Smooth muscle cell (in vitro differentiated cells): ENCODE measurements around the gene PARD3B. TPM values are rescaled to one million over a fixed set of nuclear protein-coding genes. Genes with fewer than 3 reads are reported as not detected.

ENCODE experiments used
- DNase-seq: peaks from one replicate; lab custom pipeline; 2025; ENCODE audit not compliant: unreplicated experiment; lab: John Stamatoyannopoulos, UW
- H2AFZ ChIP-seq: fragments of 200-600 bp; sonication (generic); 2 replicates; pipeline ENCODE4 v1.6.0; 2016; ENCODE audit warnings: antibody characterized with exemption, low read depth, mild to moderate bottlenecking
- H3F3A ChIP-seq: fragments of 200-600 bp; sonication (generic); 2 replicates; pipeline ENCODE4 v1.6.0; 2017; ENCODE audit warnings: antibody characterized with exemption, low read depth
- H3K27ac ChIP-seq: fragments of 200-600 bp; sonication (generic); 2 replicates; pipeline ENCODE4 v1.5.1; 2016; ENCODE audit warnings: low read depth, mild to moderate bottlenecking
- H3K27me3 ChIP-seq: fragments of 200-600 bp; sonication (generic); 2 replicates; pipeline ENCODE4 v1.6.1; 2016; ENCODE audit warnings: low read depth, mild to moderate bottlenecking
- H3K36me3 ChIP-seq: fragments of 200-600 bp; sonication (generic); 2 replicates; pipeline ENCODE4 v1.5.1; 2016; ENCODE audit warnings: low read depth
- H3K4me1 ChIP-seq: fragments of 200-600 bp; sonication (generic); 2 replicates; pipeline ENCODE4 v1.5.1; 2016; ENCODE audit warnings: low read depth
- H3K4me2 ChIP-seq: fragments of 200-600 bp; sonication (generic); 2 replicates; pipeline ENCODE4 v1.6.0; 2016; ENCODE audit warnings: mild to moderate bottlenecking
- H3K4me3 ChIP-seq: fragments of 200-600 bp; sonication (generic); 2 replicates; pipeline ENCODE4 v1.5.1; 2016; ENCODE audit warnings: mild to moderate bottlenecking
- H3K79me2 ChIP-seq: fragments of 200-600 bp; sonication (generic); 2 replicates; pipeline ENCODE4 v1.6.0; 2016; ENCODE audit warnings: low read depth, mild to moderate bottlenecking
- H3K9ac ChIP-seq: fragments of 200-600 bp; sonication (generic); 2 replicates; pipeline ENCODE4 v1.6.0; 2016; ENCODE audit warnings: low read depth
- H3K9me3 ChIP-seq: fragments of 200-600 bp; sonication (generic); replicated peaks from 2 replicates; pipeline ENCODE4 v1.5.1; 2016; ENCODE audit warnings: low read depth
- H4K20me1 ChIP-seq: fragments of 200-600 bp; sonication (generic); 2 replicates; pipeline ENCODE4 v1.6.0; 2016; ENCODE audit warnings: low read depth
- WGBS: methylation state at CpG from one replicate; pipeline ENCODE4 v1.1.7; 2016; ENCODE audit warnings: low lambda C conversion rate; 5-methylcytosine and 5-hydroxymethylcytosine counted together
- polyA plus RNA-seq: library from polyadenylated mRNA; unstranded; fragments of >200 nt; fragmentation: Nextera tagmentation; extraction: Ambion mirVana; gene quantifications from 2 replicates; pipeline ENCODE4 v1.2.1, GENCODE V29; 2016
- total RNA-seq: library from RNA; depleted of rRNA; stranded (reverse); fragments of >200 nt; gene quantifications from 2 replicates; pipeline ENCODE4 v1.2.3, GENCODE V29; 2014
- TF ChIP-seq, protein P1 (sequence below): fragments of 200-600 bp; sonication (generic); IDR thresholded peaks from 2 replicates; pipeline ENCODE4 v1.5.1; 2017; ENCODE audit warnings: borderline replicate concordance, mild to moderate bottlenecking, antibody characterized with exemption; ENCODE audit not compliant: insufficient read depth, poor library complexity, severe bottlenecking

The PARD3B gene
- total and polyA plus RNA-seq, 2 experiments from 2014 or later, result 3.3 to 12.2 TPM

DNA sequence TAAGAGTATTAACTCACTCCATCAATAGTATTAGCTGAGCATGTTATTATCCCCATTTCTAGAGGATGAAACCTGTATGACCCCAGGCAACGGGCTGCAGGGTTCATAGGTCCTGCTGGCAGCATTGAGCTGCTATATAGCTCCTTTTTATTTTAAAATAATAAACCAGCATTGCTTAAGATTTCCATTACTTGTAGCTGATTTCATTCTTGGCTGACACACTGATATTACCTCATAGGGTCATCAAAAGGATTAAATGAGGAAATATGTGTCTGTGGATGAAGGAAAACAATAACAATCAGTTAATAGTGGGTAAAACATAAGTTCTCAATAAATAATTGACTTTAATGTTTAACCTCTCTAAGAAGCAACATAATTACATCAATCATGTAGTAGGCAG is 1088.7 kb downstream of the PARD3B start:
- no peaks in the 10 kb centered on the region for H3K4me1 ChIP-seq
- no peak for DNase-seq
- H3K9ac ChIP-seq, result no peak overlapping the region
- 92% methylated on average over 1 of the region's 1 CpG for WGBS
- no peaks in the 10 kb centered on the region for H3K9me3 ChIP-seq
- TF ChIP-seq, protein P1, sequence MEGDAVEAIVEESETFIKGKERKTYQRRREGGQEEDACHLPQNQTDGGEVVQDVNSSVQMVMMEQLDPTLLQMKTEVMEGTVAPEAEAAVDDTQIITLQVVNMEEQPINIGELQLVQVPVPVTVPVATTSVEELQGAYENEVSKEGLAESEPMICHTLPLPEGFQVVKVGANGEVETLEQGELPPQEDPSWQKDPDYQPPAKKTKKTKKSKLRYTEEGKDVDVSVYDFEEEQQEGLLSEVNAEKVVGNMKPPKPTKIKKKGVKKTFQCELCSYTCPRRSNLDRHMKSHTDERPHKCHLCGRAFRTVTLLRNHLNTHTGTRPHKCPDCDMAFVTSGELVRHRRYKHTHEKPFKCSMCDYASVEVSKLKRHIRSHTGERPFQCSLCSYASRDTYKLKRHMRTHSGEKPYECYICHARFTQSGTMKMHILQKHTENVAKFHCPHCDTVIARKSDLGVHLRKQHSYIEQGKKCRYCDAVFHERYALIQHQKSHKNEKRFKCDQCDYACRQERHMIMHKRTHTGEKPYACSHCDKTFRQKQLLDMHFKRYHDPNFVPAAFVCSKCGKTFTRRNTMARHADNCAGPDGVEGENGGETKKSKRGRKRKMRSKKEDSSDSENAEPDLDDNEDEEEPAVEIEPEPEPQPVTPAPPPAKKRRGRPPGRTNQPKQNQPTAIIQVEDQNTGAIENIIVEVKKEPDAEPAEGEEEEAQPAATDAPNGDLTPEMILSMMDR, result no peak
- no peaks in the 10 kb centered on the region for H4K20me1 ChIP-seq
- H3K27ac ChIP-seq, result no peak overlapping the region
- H3K79me2 ChIP-seq, result no peaks in the 10 kb centered on the region
- H3K27me3 ChIP-seq, result peaks cover 3% of the 10 kb centered on the region
- no peak overlapping the region for H3K4me3 ChIP-seq
- H3K4me2 ChIP-seq, result no peak overlapping the region
- H2AFZ ChIP-seq, result no peak overlapping the region
- no peaks in the 10 kb centered on the region for H3F3A ChIP-seq
- no peaks in the 10 kb centered on the region for H3K36me3 ChIP-seq

DNA sequence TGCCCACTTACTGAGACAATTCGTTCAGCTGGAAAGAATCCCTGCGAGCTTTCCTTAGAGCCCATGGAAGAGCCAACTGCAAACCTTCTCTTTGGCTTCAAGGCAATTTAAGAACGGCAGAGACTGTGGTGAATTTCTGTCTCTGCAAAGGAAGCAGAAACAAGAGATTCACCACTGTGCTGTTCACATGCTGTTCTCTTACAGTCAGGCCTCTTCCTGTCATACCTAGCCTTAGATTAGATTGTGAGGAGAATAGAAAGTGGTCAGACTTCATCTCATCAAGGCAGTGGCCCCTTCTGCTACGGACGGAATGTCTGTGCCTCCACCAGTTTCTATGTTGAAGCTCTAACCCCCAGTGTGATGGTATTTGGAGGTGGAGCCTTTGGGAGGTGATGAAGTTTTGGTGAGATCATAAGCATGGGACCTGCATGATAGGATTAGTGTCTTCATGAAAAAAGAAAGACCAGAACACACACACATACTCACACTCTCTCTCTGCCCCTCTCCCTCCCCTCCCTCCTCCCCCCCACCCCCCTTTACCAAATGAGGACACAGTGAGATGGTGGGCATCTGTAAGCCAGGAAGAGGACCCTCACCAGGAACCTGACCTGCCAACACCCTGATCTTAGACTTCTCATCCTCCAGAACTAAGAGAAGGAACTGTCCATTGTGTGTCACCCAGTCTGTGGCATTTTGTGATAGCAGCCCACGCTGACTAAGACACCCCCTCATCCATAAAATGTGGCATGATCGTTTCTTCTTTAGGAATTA is 1091.5 kb downstream of the PARD3B start:
- Histone ChIP-seq H3K9me3 (no peaks in the 10 kb centered on the region), H3K4me2 (no peak overlapping the region), H4K20me1 (no peaks in the 10 kb centered on the region), H3K27me3 (no peaks in the 10 kb centered on the region), H3F3A (no peaks in the 10 kb centered on the region), H2AFZ (no peak overlapping the region), H3K79me2 (no peaks in the 10 kb centered on the region), H3K9ac (no peak overlapping the region), H3K4me3 (no peak overlapping the region), H3K4me1 (no peaks in the 10 kb centered on the region), H3K36me3 (no peaks in the 10 kb centered on the region), H3K27ac (no peak overlapping the region)
- TF ChIP-seq, protein P1, result no peak
- WGBS, result 78% methylated on average over 7 of the region's 7 CpGs
- no peak for DNase-seq

DNA sequence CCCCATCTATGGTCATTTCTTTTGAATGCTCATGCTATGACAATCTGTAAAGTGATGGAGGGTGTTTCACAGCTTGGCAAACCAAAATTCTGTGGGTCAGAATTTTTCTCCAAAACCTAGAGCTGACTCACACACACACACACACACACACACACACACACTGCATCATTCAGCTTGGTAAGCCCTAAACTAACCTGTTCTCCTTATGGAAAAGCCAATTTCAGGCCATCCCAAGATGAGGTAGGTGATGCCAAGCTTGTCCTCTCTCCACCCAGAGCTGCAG is 1092.0 kb downstream of the PARD3B start:
- no peak overlapping the region for H3K4me3 ChIP-seq
- no peaks in the 10 kb centered on the region for H3K36me3 ChIP-seq
- H3K4me1 ChIP-seq, result no peaks in the 10 kb centered on the region
- H3K27me3 ChIP-seq, result no peaks in the 10 kb centered on the region
- H3K79me2 ChIP-seq, result no peaks in the 10 kb centered on the region
- no peaks in the 10 kb centered on the region for H3K9me3 ChIP-seq
- no peaks in the 10 kb centered on the region for H4K20me1 ChIP-seq
- no peak overlapping the region for H3K4me2 ChIP-seq
- no peak overlapping the region for H3K9ac ChIP-seq
- DNase-seq, result no peak
- no peak overlapping the region for H2AFZ ChIP-seq
- no peak overlapping the region for H3K27ac ChIP-seq
- TF ChIP-seq, protein P1, result no peak
- no peaks in the 10 kb centered on the region for H3F3A ChIP-seq
